ENCODE measurements around the gene NOS2. TPM values are rescaled to one million over a fixed set of nuclear protein-coding genes. Genes with fewer than 3 reads are reported as not detected.
"Not testable (repeated sequence)": the region's sequence is repeated elsewhere in the genome, so short reads cannot be mapped to it uniquely, and the experiment has no call there.

The NOS2 gene
- total RNA-seq, 1 experiment from 2014 or later: 1.4 TPM

DNA sequence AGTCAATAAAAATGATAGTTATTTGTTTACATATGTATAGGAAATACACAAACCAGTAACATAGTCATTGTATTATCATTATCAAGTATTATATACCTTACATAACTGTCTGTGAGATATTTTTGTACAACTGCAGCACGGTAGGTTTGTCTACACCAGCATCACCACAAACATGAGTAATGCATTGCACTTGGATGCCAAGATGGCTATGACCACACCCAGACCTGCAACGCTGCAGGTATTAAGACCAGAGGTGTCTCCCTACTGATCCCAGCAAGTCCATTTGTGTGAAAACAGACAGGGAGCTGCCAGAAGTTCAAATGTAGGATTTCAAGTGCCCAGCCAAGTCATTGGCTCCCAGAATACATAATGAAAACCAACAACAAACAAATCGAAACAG lies 34.2 kb upstream of the NOS2 start (continued):
- no peak for TF ChIP-seq RELA (CRISPR knock-in tag; IDR thresholded peaks at IDR 0.05; ENCODE audit: borderline replicate concordance)
- TF ChIP-seq, protein P1, sequence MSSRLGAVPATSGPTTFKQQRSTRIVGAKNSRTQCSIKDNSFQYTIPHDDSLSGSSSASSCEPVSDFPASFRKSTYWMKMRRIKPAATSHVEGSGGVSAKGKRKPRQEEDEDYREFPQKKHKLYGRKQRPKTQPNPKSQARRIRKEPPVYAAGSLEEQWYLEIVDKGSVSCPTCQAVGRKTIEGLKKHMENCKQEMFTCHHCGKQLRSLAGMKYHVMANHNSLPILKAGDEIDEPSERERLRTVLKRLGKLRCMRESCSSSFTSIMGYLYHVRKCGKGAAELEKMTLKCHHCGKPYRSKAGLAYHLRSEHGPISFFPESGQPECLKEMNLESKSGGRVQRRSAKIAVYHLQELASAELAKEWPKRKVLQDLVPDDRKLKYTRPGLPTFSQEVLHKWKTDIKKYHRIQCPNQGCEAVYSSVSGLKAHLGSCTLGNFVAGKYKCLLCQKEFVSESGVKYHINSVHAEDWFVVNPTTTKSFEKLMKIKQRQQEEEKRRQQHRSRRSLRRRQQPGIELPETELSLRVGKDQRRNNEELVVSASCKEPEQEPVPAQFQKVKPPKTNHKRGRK (CRISPR knock-in tag; IDR thresholded peaks at IDR 0.05; ENCODE audit: borderline replicate concordance): no peak

DNA sequence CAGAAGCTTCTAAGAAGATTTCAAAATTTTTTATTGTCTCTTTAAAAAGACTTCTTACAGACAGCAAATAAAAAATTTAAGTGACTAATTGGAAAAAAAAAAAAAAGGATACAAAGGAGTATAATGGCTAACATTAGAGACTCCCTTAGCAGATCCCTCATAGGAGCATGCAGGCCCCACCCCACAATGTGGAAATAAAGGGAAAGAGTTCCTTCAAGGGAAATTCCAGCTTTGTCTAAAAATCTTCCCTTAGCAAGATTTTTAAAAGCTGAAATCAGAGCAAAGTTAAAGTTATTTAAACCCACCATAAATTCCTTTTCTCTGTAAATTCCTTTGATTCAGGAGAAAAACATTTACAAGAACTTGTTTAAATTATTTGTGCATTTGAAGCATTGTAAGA lies 32.5 kb upstream of the NOS2 start:
- DNase-seq (ENCODE audit: low spot score): no peak
- Mint-ChIP-seq H3K4me3 (no peak overlapping the region), H3K36me3 (peaks cover 9% of the 10 kb centered on the region), H3K27me3 (ENCODE audit: low read depth) (no peaks in the 10 kb centered on the region; the same call in 1 of the 2 replicates), H3K27ac (no peak overlapping the region), H3K4me1 (no peaks in the 10 kb centered on the region; the same call in 1 of the 2 replicates), H3K9me3 (peaks cover 9% of the 10 kb centered on the region)
- ATAC-seq: no peak
- ChIA-PET POLR2A (no interaction called here), CTCF (interaction anchor here (1.9 kb wide), 1 partner anchor 28 kb away, joined by 5 read pairs; no protein-coding TSS in a partner anchor)
- TF ChIP-seq NFE2L1 (CRISPR knock-in tag; IDR thresholded peaks at IDR 0.05): no peak
- no peak for TF ChIP-seq GTF2I (CRISPR knock-in tag; conservative IDR thresholded peaks at IDR 0.05)
- no peak for TF ChIP-seq ARID4B (CRISPR knock-in tag; IDR thresholded peaks at IDR 0.05; ENCODE audit: borderline replicate concordance)
- TF ChIP-seq FOXK1 (CRISPR knock-in tag; IDR thresholded peaks at IDR 0.05): no peak
- TF ChIP-seq TCF7 (CRISPR knock-in tag; IDR thresholded peaks at IDR 0.05; ENCODE audit: low read depth): no peak
- TF ChIP-seq, protein P1 (CRISPR knock-in tag; IDR thresholded peaks at IDR 0.05; ENCODE audit: borderline replicate concordance): no peak
- TF ChIP-seq, protein P2, sequence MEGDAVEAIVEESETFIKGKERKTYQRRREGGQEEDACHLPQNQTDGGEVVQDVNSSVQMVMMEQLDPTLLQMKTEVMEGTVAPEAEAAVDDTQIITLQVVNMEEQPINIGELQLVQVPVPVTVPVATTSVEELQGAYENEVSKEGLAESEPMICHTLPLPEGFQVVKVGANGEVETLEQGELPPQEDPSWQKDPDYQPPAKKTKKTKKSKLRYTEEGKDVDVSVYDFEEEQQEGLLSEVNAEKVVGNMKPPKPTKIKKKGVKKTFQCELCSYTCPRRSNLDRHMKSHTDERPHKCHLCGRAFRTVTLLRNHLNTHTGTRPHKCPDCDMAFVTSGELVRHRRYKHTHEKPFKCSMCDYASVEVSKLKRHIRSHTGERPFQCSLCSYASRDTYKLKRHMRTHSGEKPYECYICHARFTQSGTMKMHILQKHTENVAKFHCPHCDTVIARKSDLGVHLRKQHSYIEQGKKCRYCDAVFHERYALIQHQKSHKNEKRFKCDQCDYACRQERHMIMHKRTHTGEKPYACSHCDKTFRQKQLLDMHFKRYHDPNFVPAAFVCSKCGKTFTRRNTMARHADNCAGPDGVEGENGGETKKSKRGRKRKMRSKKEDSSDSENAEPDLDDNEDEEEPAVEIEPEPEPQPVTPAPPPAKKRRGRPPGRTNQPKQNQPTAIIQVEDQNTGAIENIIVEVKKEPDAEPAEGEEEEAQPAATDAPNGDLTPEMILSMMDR (IDR thresholded peaks at IDR 0.05): no peak
- TF ChIP-seq SOX15 (CRISPR knock-in tag; IDR thresholded peaks at IDR 0.05): no peak
- TF ChIP-seq, protein P3, sequence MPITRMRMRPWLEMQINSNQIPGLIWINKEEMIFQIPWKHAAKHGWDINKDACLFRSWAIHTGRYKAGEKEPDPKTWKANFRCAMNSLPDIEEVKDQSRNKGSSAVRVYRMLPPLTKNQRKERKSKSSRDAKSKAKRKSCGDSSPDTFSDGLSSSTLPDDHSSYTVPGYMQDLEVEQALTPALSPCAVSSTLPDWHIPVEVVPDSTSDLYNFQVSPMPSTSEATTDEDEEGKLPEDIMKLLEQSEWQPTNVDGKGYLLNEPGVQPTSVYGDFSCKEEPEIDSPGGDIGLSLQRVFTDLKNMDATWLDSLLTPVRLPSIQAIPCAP (CRISPR knock-in tag; IDR thresholded peaks at IDR 0.05): no peak
- TF ChIP-seq IRF2 (CRISPR knock-in tag; IDR thresholded peaks at IDR 0.05; ENCODE audit: borderline replicate concordance, low read depth): no peak
- TF ChIP-seq, protein P4, sequence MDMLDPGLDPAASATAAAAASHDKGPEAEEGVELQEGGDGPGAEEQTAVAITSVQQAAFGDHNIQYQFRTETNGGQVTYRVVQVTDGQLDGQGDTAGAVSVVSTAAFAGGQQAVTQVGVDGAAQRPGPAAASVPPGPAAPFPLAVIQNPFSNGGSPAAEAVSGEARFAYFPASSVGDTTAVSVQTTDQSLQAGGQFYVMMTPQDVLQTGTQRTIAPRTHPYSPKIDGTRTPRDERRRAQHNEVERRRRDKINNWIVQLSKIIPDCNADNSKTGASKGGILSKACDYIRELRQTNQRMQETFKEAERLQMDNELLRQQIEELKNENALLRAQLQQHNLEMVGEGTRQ (CRISPR knock-in tag; IDR thresholded peaks at IDR 0.05): no peak
- TF ChIP-seq PRRX2 (CRISPR knock-in tag; IDR thresholded peaks at IDR 0.05): no peak
- TF ChIP-seq CREM (CRISPR knock-in tag; IDR thresholded peaks at IDR 0.05): no peak
- TF ChIP-seq, protein P5, sequence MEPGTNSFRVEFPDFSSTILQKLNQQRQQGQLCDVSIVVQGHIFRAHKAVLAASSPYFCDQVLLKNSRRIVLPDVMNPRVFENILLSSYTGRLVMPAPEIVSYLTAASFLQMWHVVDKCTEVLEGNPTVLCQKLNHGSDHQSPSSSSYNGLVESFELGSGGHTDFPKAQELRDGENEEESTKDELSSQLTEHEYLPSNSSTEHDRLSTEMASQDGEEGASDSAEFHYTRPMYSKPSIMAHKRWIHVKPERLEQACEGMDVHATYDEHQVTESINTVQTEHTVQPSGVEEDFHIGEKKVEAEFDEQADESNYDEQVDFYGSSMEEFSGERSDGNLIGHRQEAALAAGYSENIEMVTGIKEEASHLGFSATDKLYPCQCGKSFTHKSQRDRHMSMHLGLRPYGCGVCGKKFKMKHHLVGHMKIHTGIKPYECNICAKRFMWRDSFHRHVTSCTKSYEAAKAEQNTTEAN (CRISPR knock-in tag; IDR thresholded peaks at IDR 0.05): no peak
- TF ChIP-seq, protein P6, sequence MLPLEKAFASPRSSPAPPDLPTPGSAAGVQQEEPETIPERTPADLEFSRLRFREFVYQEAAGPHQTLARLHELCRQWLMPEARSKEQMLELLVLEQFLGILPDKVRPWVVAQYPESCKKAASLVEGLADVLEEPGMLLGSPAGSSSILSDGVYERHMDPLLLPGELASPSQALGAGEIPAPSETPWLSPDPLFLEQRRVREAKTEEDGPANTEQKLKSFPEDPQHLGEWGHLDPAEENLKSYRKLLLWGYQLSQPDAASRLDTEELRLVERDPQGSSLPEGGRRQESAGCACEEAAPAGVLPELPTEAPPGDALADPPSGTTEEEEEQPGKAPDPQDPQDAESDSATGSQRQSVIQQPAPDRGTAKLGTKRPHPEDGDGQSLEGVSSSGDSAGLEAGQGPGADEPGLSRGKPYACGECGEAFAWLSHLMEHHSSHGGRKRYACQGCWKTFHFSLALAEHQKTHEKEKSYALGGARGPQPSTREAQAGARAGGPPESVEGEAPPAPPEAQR (CRISPR knock-in tag; IDR thresholded peaks at IDR 0.05): no peak
- no peak for TF ChIP-seq ERG (CRISPR knock-in tag; IDR thresholded peaks at IDR 0.05)

DNA sequence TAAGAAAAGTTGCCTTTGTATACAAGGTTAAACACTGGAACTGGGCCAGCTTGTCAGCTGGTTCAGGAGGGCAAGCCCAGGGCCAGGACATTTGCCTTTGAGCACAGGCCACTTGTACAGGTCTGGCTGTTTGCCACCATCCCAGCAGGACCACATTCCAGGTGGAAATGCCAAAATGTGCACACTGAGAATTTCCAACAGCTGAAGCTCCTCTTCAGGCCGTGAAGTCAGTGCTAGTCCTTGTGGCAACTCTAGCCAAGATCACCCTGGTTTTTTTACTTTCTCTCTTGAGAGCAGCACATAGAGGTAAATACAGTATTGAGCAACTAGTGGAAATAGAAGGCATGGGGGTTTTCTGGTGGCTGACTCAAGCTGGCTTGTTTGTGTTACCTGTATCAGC lies 29.6 kb upstream of the NOS2 start:
- H3K36me3 Mint-ChIP-seq; ATAC-seq; H3K4me3 Mint-ChIP-seq; H3K27me3 Mint-ChIP-seq (ENCODE audit: low read depth); H3K9me3 Mint-ChIP-seq; H3K27ac Mint-ChIP-seq; H3K4me1 Mint-ChIP-seq; CTCF ChIA-PET; POLR2A ChIA-PET; DNase-seq (ENCODE audit: low spot score): not testable (repeated sequence)

Measured in WTC11 (cell line).